DMS114 treated with DMSO at 0.1 percent for 48 hours (cell line): ENCODE results near the gene OTULINL.

Experiments
- DNase-seq: peaks from one replicate; lab custom pipeline; 2025; ENCODE audit not compliant: unreplicated experiment; lab: John Stamatoyannopoulos, UW

OTULINL gene

GRCh38 chr5:14599476-14600127 is 18.0 kb downstream of the OTULINL start:
- no peak for DNase-seq

GRCh38 chr5:14600846-14601245 is 19.3 kb downstream of the OTULINL start:
- no peak for DNase-seq

GRCh38 chr5:14603141-14603540 is 21.5 kb downstream of the OTULINL start:
- no peak for DNase-seq

- no peak for DNase-seq
Measured at GRCh38 chr5:14607104-14607503, 25.5 kb downstream of the OTULINL start.

- DNase-seq, result no peak
Measured at GRCh38 chr5:14608169-14608568, 26.6 kb downstream of the OTULINL start.

- no peak for DNase-seq
Measured at GRCh38 chr5:14611737-14612136, 30.1 kb downstream of the OTULINL start.

- DNase-seq, result no peak
Measured at GRCh38 chr5:14614490-14614889, 32.9 kb downstream of the OTULINL start.

GRCh38 chr5:14615365-14615764 is 33.8 kb downstream of the OTULINL start:
- DNase-seq, result no peak

- DNase-seq, result no peak
Measured at GRCh38 chr5:14617441-14617840, 35.8 kb downstream of the OTULINL start.

- no peak for DNase-seq
Measured at GRCh38 chr5:14627270-14627669, 45.7 kb downstream of the OTULINL start.

GRCh38 chr5:14628346-14628745 is 46.8 kb downstream of the OTULINL start:
- no peak for DNase-seq

- no peak for DNase-seq
Measured at GRCh38 chr5:14630671-14631070, 49.1 kb downstream of the OTULINL start.

- DNase-seq, result no peak
Measured at GRCh38 chr5:14635656-14636055, 54.1 kb downstream of the OTULINL start.

GRCh38 chr5:14640765-14641164 is 59.2 kb downstream of the OTULINL start:
- no peak for DNase-seq

GRCh38 chr5:14644623-14645237 is 63.1 kb downstream of the OTULINL start:
- no peak for DNase-seq

- DNase-seq, result no peak
Measured at GRCh38 chr5:14650052-14650451, 68.5 kb downstream of the OTULINL start.

- DNase-seq, result no peak
Measured at GRCh38 chr5:14655146-14655741, 73.7 kb downstream of the OTULINL start.

GRCh38 chr5:14656898-14657297 is 75.3 kb downstream of the OTULINL start:
- no peak for DNase-seq

- no peak for DNase-seq
Measured at GRCh38 chr5:14659821-14660607, 78.4 kb downstream of the OTULINL start.

- DNase-seq, result no peak
Measured at GRCh38 chr5:14660833-14661232, 79.2 kb downstream of the OTULINL start.
